GM19239 (cell line): ENCODE results near the gene PLCB1.

Source experiments
- DNase-seq: peaks from one replicate; pipeline ENCODE4 v3.0.0; 2011; ENCODE audit warnings: low spot score; ENCODE audit not compliant: insufficient read length
- FAIRE-seq: peaks from 2 replicates; lab custom pipeline; 2011; peaks lifted over from hg19 to GRCh38; lab: Jason Lieb, UNC

The PLCB1 gene

DNA sequence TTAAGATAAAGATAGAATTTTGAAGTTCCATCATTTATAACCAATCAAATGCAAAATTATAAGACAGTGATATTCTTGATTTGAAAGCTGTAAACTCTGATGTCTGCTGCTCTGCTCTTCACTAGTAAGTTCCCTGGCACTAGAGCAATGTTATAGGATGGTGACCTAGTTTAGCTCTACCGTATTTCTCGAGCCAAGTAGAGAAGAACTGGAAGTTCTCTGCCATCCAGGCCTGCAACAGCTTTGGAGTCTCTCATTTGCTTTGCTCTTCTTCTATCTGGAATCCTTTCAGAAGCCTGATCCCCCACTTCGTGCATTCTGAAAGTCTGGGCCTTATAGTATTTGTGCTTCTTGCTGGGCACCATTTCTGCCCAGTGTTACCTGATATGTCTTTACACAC is 100.3 kb downstream of the PLCB1 start:
- no peak for DNase-seq
- FAIRE-seq: no peak

DNA sequence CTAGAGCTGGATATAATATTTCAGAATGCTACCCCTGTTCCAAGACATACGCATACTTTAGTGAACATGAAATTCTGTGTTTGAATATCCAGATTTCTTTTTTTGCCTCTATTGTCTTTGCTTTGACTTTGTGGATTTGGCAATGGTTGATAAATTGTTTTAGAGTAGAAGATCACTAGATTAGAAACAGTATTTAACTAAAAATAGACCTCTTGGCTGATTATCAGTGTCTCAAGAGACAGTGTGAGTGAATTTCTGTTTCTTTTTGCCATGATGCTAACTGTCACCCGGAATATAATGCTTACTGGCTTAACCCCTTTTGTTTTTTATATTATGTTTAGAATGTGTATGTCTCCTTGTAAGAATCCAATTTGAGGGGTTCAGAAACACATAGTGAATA is 102.5 kb downstream of the PLCB1 start:
- FAIRE-seq: no peak

DNA sequence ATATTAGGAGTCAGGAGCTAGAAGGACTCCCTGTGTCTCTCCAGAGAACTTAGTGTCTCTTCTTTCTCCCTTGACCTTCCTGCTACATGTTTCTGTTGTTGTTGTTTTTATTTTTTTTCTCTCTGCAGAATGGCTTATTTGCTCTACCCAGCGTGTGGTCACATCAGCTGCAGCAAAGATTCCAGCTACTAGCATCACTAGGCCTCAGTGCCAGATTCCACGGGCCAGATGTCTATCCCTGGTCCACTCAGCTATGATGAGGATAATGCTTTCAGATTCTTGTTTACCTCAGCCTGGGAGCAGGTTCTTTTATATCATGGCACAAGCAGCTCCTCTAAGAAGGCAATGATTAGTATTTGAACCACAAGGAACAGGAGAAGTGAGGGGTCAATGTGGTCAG is 110.0 kb downstream of the PLCB1 start:
- FAIRE-seq: no peak
- DNase-seq: no peak

More for the DNA sequence above, 102.5 kb downstream of the PLCB1 start:
- no peak for DNase-seq

DNA sequence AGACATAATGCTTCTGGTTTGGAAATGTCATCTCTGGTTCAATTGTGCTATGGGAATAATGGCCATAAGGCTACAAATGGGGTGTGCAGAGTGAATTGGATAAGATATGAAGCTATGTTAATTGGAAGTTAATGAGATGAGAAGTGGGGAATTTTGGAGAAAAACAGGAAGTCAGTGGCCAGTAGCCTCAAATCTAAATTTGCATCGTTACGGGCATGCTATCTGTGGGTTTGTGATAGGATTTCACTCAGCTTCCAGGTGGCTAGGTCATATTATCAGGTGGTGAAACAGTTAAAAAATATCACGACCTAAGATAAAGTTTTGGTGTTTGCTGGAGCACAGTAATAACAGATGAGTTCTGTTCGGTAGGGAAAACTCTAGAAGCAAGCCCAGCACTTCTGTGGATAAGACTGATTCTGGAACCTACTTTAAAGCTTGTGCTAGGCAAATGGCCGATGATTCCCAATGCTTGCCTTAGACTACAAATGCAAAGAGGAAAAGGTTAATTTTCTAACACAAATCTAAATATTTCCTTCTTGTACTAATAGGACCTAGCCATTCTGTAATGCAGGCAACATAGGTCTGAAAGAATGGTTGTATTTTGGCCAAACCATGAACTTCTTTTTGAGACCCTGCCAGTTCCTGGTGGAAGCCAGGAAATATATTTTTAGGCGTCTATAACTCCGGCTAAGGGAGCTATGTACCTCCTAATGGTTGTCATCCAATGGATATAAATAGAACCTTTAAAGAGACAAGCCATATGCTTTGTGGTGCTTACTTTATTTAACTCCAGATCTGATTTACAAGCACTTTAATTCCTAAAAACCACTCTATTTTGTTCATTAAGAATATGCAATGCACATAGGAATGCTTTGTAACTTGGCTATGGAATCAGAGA is 111.0 kb downstream of the PLCB1 start:
- DNase-seq: no peak
- no peak for FAIRE-seq

DNA sequence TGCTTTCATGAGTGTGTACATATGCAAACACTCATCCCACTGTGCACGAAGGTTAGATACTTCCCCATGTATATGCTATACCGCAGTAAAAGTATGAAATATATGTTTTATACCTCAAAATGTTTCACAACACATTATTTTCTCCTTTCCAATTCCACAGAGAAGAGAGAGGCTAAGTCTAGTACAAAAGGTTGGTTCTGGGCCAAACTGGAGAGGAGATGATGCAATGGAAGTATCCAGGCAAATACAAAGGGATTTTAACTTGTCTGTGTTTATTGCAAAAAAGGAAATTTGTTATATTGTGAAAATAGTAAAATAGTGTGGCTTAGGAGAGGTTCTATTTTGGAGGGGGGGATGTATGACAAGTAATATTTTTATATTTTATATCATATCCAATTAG is 112.6 kb downstream of the PLCB1 start:
- no peak for FAIRE-seq
- no peak for DNase-seq

DNA sequence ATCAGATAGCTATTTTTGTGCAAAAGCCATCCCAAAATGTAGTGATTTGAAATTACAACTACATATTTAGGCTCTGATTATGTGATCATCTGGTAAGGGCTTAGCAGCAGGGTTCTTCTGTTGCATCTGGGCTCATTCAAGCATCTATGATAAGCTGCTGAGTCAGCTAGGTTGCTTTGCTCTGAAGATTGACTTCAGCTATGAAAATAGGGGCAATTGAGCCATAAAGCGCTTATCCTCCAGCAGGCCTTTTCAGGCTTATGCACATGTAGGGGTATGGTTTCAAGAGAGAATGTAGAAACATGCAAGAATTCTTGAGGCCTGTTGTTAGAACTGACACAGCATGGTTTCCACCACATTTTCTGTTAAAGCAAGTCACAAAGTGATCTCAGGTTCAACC is 114.1 kb downstream of the PLCB1 start:
- FAIRE-seq: no peak
- no peak for DNase-seq

DNA sequence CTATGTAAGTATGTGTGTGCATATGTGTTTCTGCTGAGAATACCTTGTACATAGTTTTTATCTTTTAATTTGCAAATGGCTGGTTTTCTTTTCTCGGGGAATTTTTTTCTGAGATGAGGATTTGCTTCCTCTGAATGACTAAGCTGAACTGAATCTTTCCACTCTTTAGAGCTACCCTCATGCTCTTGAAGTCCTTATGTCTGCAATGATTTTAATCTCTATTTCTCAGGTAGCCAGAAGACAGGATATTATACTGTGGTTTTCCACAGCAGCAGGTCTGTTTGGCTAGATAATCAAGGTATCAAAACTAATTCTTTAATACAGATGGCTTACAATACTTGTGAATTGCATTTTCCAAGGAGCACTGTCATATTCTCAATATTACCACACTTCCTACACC is 114.7 kb downstream of the PLCB1 start:
- FAIRE-seq: no peak

DNA sequence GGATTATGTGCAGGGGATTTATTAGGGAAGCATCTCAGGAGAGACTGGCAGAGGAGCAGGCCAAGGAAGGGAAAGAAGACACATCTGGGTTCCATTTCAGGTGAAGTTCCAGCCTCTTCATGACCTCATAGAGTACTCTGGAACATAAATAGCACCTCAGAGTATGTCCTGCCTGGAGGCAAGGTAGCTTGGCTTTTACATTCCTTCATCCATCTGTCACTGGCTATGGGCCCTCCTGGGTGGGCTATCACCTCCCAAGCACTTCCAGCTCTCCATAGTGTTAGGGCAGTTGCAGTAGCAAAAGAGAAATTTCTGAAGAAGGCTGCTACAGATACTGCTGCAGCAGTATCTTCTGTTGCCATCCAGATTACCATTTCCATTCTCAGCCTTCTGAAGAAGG is 116.0 kb downstream of the PLCB1 start:
- DNase-seq: no peak

More for the DNA sequence above, 114.7 kb downstream of the PLCB1 start:
- no peak for DNase-seq

DNA sequence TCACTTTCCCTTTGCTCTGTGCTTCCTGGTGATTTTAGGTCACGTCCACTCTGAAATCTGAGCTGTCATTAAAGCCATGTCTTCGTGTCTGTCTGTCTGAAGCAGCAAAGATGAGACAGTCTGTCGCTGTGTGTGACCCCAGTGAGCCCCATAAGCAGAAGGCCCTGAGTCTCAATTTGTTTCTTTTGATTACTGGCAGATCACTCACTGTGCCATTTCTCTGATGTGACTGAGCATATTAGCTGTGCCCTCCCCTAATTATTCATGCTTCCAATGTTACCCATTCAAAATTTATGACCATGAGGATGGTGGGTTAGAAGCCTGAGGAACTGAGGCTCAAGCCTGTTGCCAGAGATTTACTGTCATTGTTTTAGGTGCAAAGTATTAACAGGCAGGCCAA is 117.6 kb downstream of the PLCB1 start:
- DNase-seq (no peak), FAIRE-seq (no peak)

More for the DNA sequence above, 116.0 kb downstream of the PLCB1 start:
- FAIRE-seq: no peak

DNA sequence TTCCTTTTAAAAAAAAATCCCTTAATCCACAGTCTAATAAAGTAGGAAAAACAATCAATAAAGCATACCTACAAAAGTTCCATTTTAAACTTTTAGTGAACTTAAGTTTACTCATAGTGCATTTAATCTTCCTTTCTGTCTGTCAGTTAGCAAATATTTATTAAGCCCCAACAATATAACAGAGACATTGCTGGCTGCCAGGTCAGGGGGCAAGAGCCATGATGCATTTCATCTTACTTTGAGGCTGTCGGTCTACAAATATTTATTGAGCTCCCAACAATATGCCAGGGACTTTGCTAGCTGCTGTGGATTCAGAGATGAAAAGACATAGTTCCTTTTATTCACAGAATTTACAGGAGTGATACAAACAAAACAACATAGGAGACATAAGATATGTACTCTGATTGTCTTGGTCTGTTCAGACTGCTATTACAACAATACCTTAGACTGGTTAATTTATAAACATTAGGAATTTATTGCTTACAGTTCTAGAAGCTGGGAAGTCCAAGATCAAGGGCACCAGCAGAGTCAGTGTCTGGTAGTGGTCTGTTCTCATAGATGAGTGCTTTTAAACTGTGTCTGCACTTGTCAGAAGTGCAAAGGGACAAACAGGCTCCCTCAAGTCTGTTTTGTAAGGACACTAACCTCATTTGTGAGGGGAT is 118.6 kb downstream of the PLCB1 start:
- DNase-seq (no peak), FAIRE-seq (no peak)

DNA sequence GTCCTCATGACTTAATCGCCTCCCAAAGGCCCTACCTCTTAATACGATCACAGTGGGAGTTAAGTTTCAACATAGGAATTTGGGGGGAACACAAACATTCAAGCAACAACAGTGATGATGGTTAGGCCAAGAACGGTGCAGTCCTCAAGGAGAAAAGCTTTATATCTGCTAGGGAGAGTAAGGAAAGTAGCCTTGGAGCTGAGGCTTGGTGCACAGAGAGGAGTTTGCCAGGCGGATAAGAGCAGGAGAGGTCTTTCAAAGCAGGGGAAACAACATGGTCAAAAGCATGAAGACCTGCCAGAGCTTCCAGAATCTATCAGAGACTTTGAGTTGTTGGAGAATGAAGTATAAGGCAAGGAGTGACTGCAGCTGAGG is 119.1 kb downstream of the PLCB1 start:
- no peak for FAIRE-seq
- DNase-seq: no peak

DNA sequence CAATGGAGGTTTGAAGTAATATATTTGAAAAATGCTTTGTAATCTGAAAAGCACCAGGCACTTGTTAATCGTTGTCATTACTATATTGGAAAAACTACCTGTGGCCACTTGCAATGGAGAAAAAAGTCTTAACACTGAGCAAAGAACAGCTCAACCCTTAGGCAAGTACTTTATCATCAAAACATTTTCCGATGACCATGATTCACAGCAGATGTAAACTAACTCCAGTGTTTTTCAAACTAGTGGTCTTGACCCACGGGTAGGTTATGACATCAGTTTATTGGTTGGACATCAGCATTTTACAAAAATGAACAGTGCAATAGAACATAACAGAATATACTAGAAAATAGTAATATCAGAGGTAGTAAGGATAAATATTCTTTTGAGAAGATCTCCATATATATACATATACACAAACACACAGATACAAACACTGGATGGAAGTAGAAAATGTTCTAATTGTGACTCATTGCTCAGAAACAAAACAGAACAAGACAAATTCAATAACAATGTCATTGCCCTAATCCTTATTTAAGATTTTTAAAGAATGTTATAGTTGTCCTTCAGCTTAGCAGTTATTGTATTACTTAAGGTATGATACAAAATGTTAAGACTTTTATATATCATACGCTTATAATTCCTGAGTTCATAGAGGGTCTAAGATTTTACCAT is 123.0 kb downstream of the PLCB1 start:
- no peak for DNase-seq

DNA sequence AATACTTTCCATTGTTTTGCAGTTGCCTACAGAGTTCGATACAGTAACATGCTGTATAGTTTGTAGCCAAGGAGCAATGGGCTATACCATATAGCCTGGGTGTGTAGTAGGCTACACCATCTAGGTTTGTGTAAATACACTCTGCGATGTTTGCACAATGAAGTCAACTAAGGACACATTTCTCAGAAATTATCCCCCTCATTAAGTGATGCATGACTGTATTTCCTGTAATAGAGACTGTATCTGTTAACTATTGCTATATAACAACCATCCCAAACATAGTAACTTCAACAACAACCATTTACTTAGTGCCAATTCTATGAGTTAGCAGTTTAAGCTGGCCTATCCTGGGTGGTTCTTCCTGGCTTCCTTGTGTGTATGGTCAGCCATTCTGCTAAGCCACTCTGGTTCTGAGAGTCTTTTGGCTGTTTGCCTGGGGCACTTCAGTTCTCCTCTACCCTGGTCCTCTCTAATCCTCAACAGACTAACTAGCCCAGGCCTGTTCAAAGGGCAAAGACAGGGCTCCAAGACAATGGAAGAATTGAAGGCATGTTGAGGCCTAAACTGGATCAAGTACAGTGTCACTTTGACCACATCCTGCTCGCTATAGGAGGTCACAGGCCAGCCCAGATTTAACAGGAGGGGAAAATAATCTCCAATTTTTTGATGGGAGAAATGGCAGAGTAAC is 124.0 kb downstream of the PLCB1 start:
- no peak for FAIRE-seq

More for the DNA sequence above, 123.0 kb downstream of the PLCB1 start:
- FAIRE-seq: no peak

DNA sequence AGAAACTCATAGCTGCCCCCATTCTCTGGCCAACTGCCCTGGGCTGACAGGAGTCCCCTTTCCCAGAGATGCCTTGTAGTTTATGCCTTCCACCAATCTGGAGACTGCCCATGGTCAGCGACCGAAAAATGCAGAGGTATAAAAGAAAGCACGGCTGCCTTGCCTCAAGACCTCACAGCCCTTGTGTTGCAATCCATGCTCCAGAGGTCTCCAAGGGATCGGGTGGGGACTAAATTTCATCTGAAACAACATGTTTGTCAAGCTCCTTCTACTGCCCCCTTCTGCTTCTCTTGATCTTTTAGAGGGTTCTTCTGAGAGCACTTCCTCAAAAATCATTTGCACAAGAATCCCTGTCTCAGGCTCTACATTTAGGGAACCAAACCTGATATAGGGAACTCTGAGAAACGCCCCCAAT is 128.8 kb downstream of the PLCB1 start:
- no peak for FAIRE-seq

More for the DNA sequence above, 124.0 kb downstream of the PLCB1 start:
- DNase-seq: no peak

DNA sequence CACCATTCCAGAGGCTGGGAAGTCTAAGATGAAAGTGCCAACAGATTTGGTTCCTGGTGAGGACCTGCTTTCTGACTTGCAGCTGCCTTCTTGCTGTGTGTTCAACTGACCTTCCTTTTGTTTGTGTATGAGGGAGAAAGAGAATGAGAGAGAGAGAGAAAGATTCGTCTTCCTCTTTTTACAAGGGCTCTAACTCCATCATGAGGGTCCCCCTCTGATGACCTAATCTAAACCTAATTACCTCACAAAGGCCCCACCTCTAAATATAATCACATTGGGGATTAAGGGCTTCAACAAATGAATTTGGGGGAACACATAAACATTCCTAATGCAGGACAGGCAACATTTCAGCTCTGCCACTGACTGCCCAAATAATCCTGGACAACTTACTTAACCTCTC is 130.7 kb downstream of the PLCB1 start:
- FAIRE-seq (no peak), DNase-seq (no peak)

More for the DNA sequence above, 128.8 kb downstream of the PLCB1 start:
- no peak for DNase-seq

DNA sequence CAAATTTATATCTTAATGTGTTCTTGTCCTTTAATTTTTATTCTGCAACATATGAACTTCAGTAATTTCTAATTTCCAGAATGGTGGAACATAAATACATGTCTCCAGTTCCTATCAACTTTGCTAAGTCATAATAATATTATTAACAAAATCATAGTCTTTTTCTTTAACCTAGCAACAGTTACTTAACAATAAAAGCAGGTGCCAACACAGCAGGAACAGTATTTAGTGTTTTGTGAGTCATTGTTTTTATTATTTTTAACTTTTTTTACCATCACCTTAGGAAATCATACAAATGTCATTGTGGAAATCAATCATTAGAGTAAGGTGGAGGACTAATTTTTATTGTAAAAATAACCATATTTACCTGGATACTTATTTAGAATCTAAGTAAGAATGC is 133.5 kb downstream of the PLCB1 start:
- DNase-seq (no peak), FAIRE-seq (no peak)

DNA sequence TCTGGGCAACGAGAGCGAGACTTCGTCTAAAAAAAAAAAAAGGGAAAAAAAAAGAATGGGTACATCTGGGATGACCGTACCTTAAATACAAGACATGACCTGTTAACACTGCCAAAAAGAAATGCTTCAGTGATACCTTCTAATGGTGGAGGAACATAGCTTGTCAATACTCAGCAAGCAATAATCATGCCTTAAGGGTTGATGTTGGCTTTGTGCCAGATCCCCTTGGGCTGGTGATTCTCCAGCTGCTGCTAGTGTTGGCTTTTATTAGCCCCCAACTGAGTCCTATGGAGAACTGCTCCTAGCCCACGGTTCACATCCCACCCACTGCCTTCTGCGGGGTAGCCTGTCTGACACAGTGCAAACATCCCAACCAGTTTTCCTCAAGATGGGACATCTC is 134.9 kb downstream of the PLCB1 start:
- FAIRE-seq (no peak), DNase-seq (no peak)

DNA sequence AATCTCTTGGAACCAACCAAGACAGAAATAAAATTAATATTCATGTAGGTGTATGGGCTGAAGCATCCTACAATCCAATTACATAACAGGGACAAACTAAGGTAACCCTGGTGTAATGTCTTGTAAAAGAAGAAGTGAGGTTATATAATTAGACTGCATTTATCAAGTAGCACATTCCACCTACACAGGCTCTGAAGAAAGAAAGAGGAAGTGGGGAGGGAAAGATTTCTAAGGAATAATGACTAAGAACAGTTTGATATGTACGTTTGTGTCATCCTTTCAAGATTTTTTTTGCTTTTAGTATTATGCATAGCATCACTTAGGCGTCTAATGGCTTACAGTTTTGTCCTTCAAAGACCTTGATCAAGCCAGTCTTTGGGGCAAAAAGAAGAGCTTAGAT is 139.7 kb downstream of the PLCB1 start:
- FAIRE-seq: no peak
- DNase-seq: no peak

DNA sequence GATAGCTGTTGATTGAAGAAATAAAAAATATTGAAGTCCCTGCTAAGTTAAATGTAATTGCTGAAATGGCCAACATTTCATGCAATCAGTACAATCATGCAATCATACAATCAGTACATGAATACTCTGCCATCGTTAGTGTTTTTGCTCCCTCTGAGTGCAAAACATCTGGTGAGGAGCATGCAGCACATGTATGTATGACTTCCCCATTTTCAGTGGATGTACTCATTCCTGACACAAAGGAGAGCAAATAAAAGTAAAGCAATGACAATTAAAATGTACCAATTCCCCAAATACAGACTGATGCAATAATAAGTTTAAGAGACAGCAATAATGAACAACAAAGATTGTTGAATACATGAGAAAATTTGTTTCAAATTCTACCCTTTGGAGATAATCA is 140.7 kb downstream of the PLCB1 start:
- FAIRE-seq: no peak

DNA sequence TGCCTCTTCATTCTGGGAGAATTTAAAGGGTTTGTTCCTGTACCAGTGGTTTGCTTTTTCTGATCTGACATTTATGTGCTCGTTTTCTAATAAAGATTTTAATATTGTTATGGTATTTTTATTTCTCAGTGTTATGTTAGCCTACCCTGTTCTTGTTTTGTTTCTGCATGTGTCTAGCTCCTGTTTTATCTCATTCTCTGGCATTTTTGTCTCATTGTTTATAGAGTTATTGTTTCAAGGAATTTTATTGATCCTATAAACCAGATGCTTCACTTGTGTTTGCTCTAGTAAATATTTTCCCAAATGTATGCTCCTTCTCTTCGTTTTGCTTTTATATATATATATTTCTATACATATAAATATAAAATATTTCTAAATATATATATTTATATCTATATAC is 152.8 kb downstream of the PLCB1 start:
- FAIRE-seq: no peak
- no peak for DNase-seq

More for the DNA sequence above, 140.7 kb downstream of the PLCB1 start:
- DNase-seq: no peak
